SJCRH30 (cell line): ENCODE results near the gene NUFIP1. TPM values are rescaled to one million over a fixed set of nuclear protein-coding genes. Genes with fewer than 3 reads are reported as not detected.
"Not testable (repeated sequence)": the region's sequence is repeated elsewhere in the genome, so short reads cannot be mapped to it uniquely, and the experiment has no call there.

ENCODE experiments used
- DNase-seq, 2 experiments: peaks; one replicate each; pipeline ENCODE4 v3.0.0-alpha.2; 2015 to 2020
- H3K27ac ChIP-seq: fragments of 250-450 bp; sonication (Bioruptor Pico); 2 replicates; pipeline ENCODE4 v1.5.1; 2020; ENCODE audit warnings: mild to moderate bottlenecking, moderate library complexity
- H3K27me3 ChIP-seq: fragments of 250-450 bp; sonication (Bioruptor Pico); 2 replicates; pipeline ENCODE4 v1.5.1; 2020; ENCODE audit warnings: mild to moderate bottlenecking, moderate library complexity
- H3K36me3 ChIP-seq: fragments of 250-450 bp; sonication (Bioruptor Pico); 2 replicates; pipeline ENCODE4 v1.5.1; 2020; ENCODE audit warnings: mild to moderate bottlenecking, moderate library complexity
- H3K4me1 ChIP-seq: fragments of 250-450 bp; sonication (Bioruptor Pico); 2 replicates; pipeline ENCODE4 v1.5.1; 2020; ENCODE audit warnings: mild to moderate bottlenecking, moderate library complexity
- H3K4me3 ChIP-seq: fragments of 250-450 bp; sonication (Bioruptor Pico); 2 replicates; pipeline ENCODE4 v1.5.1; 2020; ENCODE audit warnings: mild to moderate bottlenecking, moderate library complexity
- H3K9me3 ChIP-seq: fragments of 250-450 bp; sonication (Bioruptor Pico); replicated peaks from 2 replicates; pipeline ENCODE4 v1.5.1; 2020; ENCODE audit warnings: mild to moderate bottlenecking, moderate library complexity
- total RNA-seq: library from RNA; depleted of rRNA; stranded (reverse); fragments of >200 nt; shearing (Covaris generic); gene quantifications from 2 replicates; pipeline ENCODE4 v1.2.3, GENCODE V29; 2014; rRNA removed

Gene NUFIP1
- total RNA-seq: 10.2 and 10.8 TPM in 2 replicates

DNA sequence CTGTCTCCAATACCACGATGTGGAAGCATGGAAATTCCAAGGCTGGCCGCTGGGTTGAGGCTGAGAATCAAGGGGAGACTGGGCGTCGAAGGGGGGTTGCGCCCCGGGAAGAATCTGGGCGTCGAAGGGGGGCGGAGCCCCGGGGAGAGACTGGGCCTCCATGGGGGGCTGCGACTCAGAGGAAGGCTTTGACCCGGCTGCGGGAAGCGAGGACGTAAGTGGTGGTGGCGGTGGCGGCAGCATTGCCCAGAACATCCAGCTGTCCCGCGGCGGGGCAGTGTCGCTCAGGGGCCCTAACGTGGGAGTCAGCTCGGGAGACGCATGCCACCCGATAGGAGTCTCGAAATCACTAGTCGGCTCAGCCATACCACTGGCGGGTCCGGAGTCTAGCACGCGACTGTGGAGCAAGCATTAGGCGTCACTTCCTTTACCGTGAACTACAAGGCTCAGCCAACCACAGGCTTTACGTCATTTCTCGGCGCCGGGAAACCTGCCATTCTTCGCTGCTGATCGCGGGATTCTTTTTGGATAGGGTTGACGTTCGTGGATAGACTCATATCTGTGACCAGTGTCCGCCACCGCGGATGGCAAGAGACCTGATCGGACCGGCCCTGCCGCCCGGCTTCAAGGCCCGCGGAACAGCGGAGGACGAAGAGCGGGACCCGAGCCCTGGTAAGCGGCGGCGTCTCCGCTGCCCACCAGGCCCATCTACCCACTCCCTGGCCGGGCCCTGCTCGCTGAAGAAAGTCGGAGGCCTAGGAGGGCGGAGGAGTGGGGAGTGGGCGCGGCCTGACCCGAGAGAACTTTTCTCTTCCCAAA, at the start of gene NUFIP1, which contains the start of gene GPALPP1:
Gene NUFIP1, minus strand, starts transcription at position 401 of the 819 bp plus-strand sequence. Its CDS starts 35 bp downstream, at position 366.
Gene GPALPP1, plus strand, starts transcription at position 468 of the 819 bp plus-strand sequence. Its CDS starts 117 bp downstream, at position 585.
- DNase-seq: peak; percentile 91 to 95
- H3K36me3 ChIP-seq: peaks cover 7% of the 10 kb centered on the region; the same call in 1 of the 2 replicates
- H3K27me3 ChIP-seq: no peaks in the 10 kb centered on the region
- no peaks in the 10 kb centered on the region for H3K4me1 ChIP-seq
- H3K9me3 ChIP-seq: no peaks in the 10 kb centered on the region
- peak within 1 kb of the TSS; percentile 73 for H3K27ac ChIP-seq
- H3K4me3 ChIP-seq: peak within 1 kb of the TSS; percentile 94

DNA sequence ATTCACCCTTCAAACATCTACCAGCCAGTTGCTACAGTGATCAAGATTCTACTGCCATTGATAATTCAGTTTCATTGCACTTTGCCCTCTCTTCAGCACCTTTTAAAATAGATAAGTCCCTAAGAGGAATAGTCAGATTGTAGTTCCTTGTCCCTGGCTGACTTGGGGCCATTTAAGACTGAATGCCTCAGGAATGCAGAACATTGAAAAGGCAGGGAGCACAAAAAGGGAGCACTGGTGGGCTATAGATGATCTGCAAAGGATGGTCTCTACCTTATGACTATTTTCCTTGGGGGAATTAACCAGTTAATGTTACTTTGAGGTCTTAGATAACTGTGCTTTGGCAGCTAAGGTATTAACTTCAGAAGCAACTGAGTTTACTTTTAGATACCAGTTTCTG, 46.9 kb upstream of the NUFIP1 start:
- H3K27ac ChIP-seq: no peak overlapping the region
- no peaks in the 10 kb centered on the region for H3K4me1 ChIP-seq
- no peak overlapping the region for H3K4me3 ChIP-seq
- H3K9me3 ChIP-seq: no peaks in the 10 kb centered on the region
- H3K36me3 ChIP-seq: no peaks in the 10 kb centered on the region; the same call in 1 of the 2 replicates
- DNase-seq: no peak
- no peaks in the 10 kb centered on the region for H3K27me3 ChIP-seq

DNA sequence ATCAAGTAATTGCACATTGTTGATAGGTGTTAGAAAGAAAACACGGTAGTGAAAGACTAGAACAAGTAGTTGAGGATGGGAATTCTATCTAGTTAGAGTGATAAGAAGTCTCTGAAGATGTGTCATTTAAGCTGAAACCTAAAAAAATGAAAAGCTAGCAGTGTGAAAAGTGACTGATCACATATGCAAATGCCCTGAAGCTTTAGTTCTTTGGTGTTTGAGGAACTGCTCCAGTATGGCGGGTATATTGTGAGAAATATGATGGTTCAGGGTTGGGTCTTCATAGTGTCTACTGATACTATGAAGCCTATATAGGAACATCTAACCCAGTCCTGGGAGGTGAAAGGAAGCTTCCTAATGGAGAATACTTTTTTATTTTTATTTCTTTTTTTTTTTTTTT, 45.1 kb upstream of the NUFIP1 start:
- H3K27me3 ChIP-seq: no peaks in the 10 kb centered on the region
- H3K36me3 ChIP-seq: no peaks in the 10 kb centered on the region; the same call in 1 of the 2 replicates
- no peak for DNase-seq
- H3K27ac ChIP-seq: no peak overlapping the region
- H3K9me3 ChIP-seq: no peaks in the 10 kb centered on the region
- H3K4me1 ChIP-seq: no peaks in the 10 kb centered on the region
- H3K4me3 ChIP-seq: no peak overlapping the region

DNA sequence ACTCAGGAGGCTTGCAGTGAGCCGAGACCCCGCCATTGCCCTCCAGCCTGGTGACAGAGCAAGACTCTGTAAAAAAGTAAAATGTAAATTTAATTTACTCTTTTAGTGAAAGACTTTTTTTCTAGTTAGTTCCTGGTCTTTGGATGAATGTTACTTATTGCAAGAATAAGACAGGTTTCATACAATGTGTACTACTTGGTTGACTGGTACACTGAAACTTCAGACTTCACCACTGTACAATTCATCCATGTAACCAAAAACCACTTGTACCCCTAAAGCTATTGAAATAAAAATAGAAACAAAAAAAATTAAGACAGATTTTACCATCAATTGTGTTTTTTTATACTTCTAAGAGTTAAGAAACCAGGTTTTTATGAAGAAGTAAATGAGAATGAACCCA, 35.6 kb upstream of the NUFIP1 start:
- Histone ChIP-seq H3K27me3 (no peaks in the 10 kb centered on the region), H3K36me3 (peaks cover 25% of the 10 kb centered on the region), H3K9me3 (no peaks in the 10 kb centered on the region), H3K4me3 (no peak overlapping the region), H3K27ac (no peak overlapping the region), H3K4me1 (no peaks in the 10 kb centered on the region)
- DNase-seq: no peak

DNA sequence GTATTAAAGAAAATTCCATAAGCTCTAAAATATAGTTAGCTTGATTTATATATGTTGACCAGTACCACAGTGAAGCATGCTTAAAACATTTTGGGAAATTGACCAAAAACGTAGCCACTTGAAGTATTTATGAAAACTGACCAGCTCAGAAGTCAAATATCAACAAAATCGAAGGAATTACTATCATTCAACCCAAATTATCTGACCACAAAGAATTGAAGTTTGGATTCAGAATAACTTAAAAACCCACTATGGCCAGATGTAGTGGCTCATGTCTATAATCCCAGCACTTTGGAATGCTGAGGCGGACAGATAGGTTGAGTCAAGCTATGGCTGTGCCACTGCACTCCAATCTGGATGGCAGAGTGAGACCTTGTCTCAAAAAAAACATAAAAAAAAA, 32.0 kb upstream of the NUFIP1 start:
- Histone ChIP-seq H3K4me1 (no peaks in the 10 kb centered on the region), H3K27ac (no peak overlapping the region), H3K36me3 (peaks cover 37% of the 10 kb centered on the region), H3K9me3 (no peaks in the 10 kb centered on the region), H3K27me3 (no peaks in the 10 kb centered on the region), H3K4me3 (no peak overlapping the region)
- DNase-seq: no peak

DNA sequence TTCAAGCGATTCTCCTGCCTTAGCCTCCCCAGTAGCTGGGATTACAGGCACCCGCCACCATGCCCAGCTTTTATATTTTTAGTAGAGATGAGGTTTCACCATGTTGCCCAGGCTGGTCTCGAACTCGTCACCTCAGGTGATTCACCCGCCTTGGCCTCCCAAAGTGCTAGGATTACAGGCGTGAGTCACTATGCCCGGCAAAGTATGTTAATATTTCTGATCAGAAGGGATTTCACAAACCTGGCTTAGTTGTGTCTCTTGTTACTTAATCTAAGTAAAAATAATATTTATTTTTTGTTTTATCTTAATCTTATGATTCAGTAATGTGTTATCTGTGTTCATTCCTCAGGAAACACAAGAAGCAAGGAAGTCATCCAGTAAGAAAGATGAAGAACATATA, 30.7 kb upstream of the NUFIP1 start:
- DNase-seq, H3K4me3 ChIP-seq, H3K9me3 ChIP-seq, H3K27ac ChIP-seq, H3K4me1 ChIP-seq, H3K27me3 ChIP-seq: not testable (repeated sequence)
- peaks cover 39% of the 10 kb centered on the region for H3K36me3 ChIP-seq

DNA sequence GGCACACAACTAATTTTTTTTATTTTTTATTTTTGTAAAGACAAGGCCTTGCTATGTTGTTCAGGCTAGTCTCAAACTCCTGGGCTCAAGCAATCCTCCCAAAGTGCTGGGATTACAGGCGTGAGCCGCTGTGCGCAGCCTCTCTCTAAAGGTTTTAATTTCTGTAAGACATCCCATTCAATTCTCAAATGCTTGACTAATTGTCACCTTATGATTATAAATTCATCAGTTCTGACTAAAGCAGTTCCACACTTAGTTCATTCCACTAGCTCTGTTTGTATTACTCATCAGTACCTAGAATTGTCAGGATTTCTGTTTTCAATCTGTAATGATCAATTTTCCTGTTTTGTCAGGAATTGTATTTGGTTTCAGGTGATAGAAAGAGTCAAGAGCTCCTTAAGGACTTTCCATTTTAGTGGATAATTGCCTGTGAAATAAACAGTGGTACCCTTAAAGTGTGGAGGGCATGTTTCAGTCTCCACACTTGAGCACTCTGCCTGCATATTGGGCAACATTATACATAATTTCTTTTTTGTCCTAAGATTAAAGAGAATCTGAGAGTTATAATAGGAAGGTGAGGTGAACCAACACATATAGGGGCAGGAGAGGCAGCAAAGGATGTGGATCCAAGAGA, 27.6 kb upstream of the NUFIP1 start:
- no peaks in the 10 kb centered on the region for H3K27me3 ChIP-seq
- no peak overlapping the region for H3K4me3 ChIP-seq
- H3K9me3 ChIP-seq: no peaks in the 10 kb centered on the region
- H3K27ac ChIP-seq: no peak overlapping the region
- no peaks in the 10 kb centered on the region for H3K4me1 ChIP-seq
- H3K36me3 ChIP-seq: peaks cover 32% of the 10 kb centered on the region
- DNase-seq: no peak

DNA sequence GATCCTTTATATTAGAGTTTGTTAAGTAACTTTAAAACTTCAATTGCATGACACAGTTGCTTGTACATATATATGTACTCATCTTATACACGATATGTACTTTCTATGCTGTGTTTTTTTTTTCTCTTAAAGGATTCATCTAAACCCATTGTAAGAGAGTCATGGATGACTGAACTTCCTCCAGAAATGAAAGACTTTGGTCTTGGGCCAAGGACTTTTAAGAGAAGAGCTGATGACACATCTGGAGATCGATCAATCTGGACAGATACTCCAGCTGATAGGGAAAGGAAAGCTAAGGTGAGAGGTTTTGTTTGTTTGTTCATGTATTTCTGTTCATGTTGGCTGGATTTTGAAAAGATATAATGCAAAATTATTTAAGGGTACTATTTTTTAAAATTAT, 26.0 kb upstream of the NUFIP1 start:
- no peaks in the 10 kb centered on the region for H3K9me3 ChIP-seq
- H3K27me3 ChIP-seq: no peaks in the 10 kb centered on the region
- no peak overlapping the region for H3K27ac ChIP-seq
- H3K4me3 ChIP-seq: no peak overlapping the region
- DNase-seq: no peak
- H3K4me1 ChIP-seq: no peaks in the 10 kb centered on the region
- H3K36me3 ChIP-seq: peaks cover 30% of the 10 kb centered on the region

DNA sequence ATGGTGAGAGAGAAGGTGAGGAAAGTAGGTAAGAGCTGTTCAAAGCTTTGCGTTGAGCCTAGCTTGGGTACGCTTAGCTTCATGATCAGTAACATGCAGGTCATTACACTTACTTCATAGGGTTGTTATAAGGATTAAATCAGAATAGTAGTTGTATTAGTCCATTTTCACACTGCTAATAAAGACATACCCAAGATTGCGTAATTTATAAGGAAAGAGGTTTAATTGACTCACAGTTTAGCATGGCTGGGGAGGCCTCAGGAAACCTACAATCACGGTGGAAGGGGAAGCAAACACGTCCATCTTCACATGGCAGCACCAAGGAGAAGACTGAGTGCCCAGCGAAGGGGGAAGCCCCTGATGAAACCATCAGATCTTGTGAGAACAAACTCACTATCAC, 21.9 kb upstream of the NUFIP1 start:
- Histone ChIP-seq H3K4me3 (no peak overlapping the region), H3K9me3 (no peaks in the 10 kb centered on the region), H3K4me1 (no peaks in the 10 kb centered on the region), H3K27ac (no peak overlapping the region), H3K36me3 (peaks cover 25% of the 10 kb centered on the region), H3K27me3 (no peaks in the 10 kb centered on the region)
- no peak for DNase-seq

DNA sequence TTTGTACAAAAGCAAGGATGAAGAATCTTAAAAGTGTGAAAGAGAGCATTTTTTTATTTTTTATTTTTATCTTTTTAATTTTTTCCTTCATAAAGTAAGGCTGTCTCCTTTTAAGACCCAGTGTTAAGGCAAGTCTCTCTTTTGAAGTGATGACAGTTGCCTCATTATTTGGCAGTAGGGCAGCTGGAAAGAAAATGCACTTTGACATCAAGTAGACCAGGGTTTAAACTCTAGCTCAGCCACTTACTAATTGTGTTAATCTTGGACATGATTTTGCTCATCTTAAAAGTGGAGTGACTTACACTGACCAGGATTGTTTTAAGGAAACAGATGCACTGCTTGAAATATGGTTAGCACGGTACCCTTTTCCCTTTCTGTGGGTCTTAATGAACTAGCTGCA, 18.6 kb upstream of the NUFIP1 start:
- no peak for DNase-seq
- Histone ChIP-seq H3K36me3 (peaks cover 22% of the 10 kb centered on the region), H3K27me3 (no peaks in the 10 kb centered on the region), H3K4me1 (no peaks in the 10 kb centered on the region), H3K27ac (no peak overlapping the region), H3K4me3 (no peak overlapping the region), H3K9me3 (no peaks in the 10 kb centered on the region)

DNA sequence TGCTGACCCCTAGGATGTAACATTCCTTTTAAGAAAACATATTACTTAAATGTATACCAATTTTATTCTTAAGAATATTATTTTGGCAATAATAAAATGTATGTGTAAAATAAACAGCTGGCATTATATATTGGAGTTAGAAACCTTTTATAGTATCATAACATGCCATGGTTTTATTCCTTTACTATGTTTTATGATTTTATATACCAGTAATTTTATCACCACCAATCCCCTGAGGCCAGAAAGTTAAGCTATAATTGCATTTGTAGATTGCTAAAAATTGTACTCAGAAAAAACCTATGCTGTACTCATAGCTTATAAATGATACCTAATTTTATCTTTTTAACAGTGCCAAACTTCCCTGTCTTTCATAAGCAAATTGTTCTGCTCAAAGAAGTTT, 18.0 kb upstream of the NUFIP1 start:
- no peak overlapping the region for H3K4me3 ChIP-seq
- H3K27me3 ChIP-seq: no peaks in the 10 kb centered on the region
- no peaks in the 10 kb centered on the region for H3K4me1 ChIP-seq
- peaks cover 22% of the 10 kb centered on the region for H3K36me3 ChIP-seq
- DNase-seq: no peak
- no peaks in the 10 kb centered on the region for H3K9me3 ChIP-seq
- H3K27ac ChIP-seq: no peak overlapping the region

DNA sequence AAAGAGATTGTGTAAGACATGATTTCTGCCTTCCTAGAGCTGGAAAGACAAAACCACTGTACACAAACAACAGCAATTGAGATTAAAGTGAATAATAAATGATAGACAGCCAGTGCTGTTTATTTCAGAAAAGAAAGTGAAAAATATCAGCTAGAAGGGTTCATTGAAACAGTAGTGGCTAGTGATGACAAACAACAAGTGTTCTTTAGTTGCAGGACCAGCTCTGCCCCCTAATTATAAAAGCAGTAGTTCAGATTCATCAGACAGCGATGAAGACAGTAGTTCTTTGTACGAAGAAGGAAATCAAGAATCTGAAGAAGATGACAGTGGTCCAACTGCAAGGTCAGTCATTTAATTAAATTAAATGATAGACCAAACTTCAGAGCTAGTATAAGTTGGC, 14.8 kb upstream of the NUFIP1 start:
- peaks cover 24% of the 10 kb centered on the region for H3K36me3 ChIP-seq
- DNase-seq: no peak

DNA sequence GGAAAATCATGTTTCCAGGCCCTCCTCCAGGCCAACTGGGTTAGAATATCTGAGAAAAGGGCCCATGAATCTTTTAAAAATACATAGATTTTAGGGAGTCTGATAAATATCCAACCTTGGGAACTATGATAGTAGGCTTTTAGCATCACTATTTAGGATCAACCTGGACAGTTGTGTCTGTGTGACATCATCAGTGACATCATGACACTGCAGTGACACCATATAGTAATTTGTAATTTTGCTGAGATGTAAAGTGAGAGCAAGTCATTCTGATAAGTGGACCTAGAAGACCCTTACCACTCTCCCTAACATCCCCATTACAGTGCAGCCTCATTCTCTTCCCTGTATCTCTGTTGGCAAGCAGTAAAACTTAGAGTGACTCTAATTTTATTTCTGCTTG, 14.1 kb upstream of the NUFIP1 start:
- peaks cover 24% of the 10 kb centered on the region for H3K36me3 ChIP-seq
- no peaks in the 10 kb centered on the region for H3K4me1 ChIP-seq

More for the DNA sequence above, 14.8 kb upstream of the NUFIP1 start:
- Histone ChIP-seq H3K9me3 (no peaks in the 10 kb centered on the region), H3K27me3 (no peaks in the 10 kb centered on the region), H3K4me1 (no peaks in the 10 kb centered on the region), H3K27ac (no peak overlapping the region), H3K4me3 (no peak overlapping the region)

DNA sequence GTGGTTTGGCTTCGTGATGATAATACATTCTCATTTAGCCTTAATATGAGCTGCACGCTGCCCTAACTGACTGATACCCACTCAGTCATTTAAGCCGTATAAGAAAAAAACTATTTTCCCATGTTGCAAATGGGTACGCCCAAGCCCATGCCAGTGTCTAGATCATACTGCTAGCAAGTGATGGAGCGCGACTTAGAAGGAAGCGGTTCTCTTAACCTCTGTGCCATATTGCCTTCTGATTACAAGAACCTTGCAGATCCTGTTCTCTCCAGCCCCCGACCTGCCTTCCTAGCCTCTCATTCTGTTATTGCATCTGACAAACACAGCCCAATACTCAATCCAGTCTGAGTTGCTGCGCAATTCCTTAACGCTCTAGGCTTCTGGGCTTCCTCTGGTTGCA, 670 bp upstream of the NUFIP1 start:
- peak overlapping the region; percentile 94 for H3K4me3 ChIP-seq
- no peaks in the 10 kb centered on the region for H3K27me3 ChIP-seq
- H3K4me1 ChIP-seq: no peaks in the 10 kb centered on the region
- peaks cover 7% of the 10 kb centered on the region; the same call in 1 of the 2 replicates for H3K36me3 ChIP-seq
- no peak for DNase-seq
- H3K27ac ChIP-seq: peak overlapping the region; percentile 73
- H3K9me3 ChIP-seq: no peaks in the 10 kb centered on the region

More for the DNA sequence above, 14.1 kb upstream of the NUFIP1 start:
- no peak for DNase-seq
- H3K27ac ChIP-seq: no peak overlapping the region
- H3K4me3 ChIP-seq: no peak overlapping the region
- no peaks in the 10 kb centered on the region for H3K9me3 ChIP-seq
- H3K27me3 ChIP-seq: no peaks in the 10 kb centered on the region

DNA sequence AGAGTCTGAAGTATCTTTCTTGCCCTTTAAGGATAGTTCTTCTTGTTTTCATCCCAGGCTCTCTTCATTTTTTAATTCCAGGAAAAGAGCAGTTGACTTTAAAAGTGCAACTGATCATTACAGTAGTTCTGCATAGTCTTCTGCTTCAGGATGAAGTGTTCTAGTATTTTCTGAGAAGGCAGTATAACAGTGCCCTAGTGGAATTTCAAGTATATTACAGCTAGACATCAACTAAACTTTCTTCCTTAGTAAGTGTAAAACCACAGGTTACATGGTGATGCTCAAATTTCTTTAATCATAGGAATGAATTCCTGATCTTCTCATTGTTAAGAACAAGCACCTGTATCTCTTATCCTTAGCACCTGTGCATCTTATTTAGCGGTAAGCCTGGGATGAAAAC, 10.9 kb downstream of the NUFIP1 start:
- no peak for DNase-seq
- H3K36me3 ChIP-seq: peaks cover 48% of the 10 kb centered on the region
- no peaks in the 10 kb centered on the region for H3K4me1 ChIP-seq
- no peak overlapping the region for H3K27ac ChIP-seq
- H3K4me3 ChIP-seq: no peak overlapping the region
- no peaks in the 10 kb centered on the region for H3K9me3 ChIP-seq
- H3K27me3 ChIP-seq: no peaks in the 10 kb centered on the region
